GM20000 (cell line): Measurements from ENCODE around the gene GRK2.

Experiments
- DNase-seq: peaks from one replicate; pipeline ENCODE4 v3.0.0; 2012; ENCODE audit warnings: low spot score
- CTCF ChIP-seq: IDR thresholded peaks from 2 replicates; pipeline ENCODE4 v1.5.1; 2012; ENCODE audit warnings: mild to moderate bottlenecking, control low read depth; ENCODE audit errors: extremely low read depth, missing control alignments

Gene GRK2

GRCh38 chr11:67278939-67279588 lies 12.8 kb downstream of the GRK2 start:
- TF ChIP-seq CTCF, result no peak
- no peak for DNase-seq

GRCh38 chr11:67279589-67280340 lies 13.5 kb downstream of the GRK2 start:
- TF ChIP-seq CTCF, result no peak
- no peak for DNase-seq

- DNase-seq, result no peak
- no peak for TF ChIP-seq CTCF
Measured at GRCh38 chr11:67280341-67280787, 14.1 kb downstream of the GRK2 start.

GRCh38 chr11:67280788-67281551 lies 14.7 kb downstream of the GRK2 start:
- no peak for TF ChIP-seq CTCF
- DNase-seq, result no peak

GRCh38 chr11:67281552-67282150 lies 15.4 kb downstream of the GRK2 start:
- TF ChIP-seq CTCF, result no peak
- DNase-seq, result no peak

- TF ChIP-seq CTCF, result no peak
- no peak for DNase-seq
Measured at GRCh38 chr11:67282155-67282875, 16.0 kb downstream of the GRK2 start.
